Neural cell (in vitro differentiated cells): ENCODE measurements around the gene RNF144B. TPM values are rescaled to one million over a fixed set of nuclear protein-coding genes. Genes with fewer than 3 reads are reported as not detected.
"Not testable (repeated sequence)": the region's sequence is repeated elsewhere in the genome, so short reads cannot be mapped to it uniquely, and the experiment has no call there.

Experiments
- H2AFZ ChIP-seq: fragments of 200-600, 300-800 bp; sonication (generic), shearing (Covaris generic); 2 replicates; pipeline ENCODE4 v1.6.0; 2014; ENCODE audit warnings: low read depth, mild to moderate bottlenecking, antibody characterized with exemption, low read length, moderate library complexity
- H3F3A ChIP-seq: fragments of 200-600 bp; shearing (Covaris generic); 2 replicates; pipeline ENCODE4 v1.6.1; 2016; ENCODE audit warnings: mild to moderate bottlenecking, moderate library complexity, mixed read lengths, antibody characterized with exemption, low read length; ENCODE audit not compliant: insufficient read depth, poor library complexity, severe bottlenecking
- H3K27ac ChIP-seq: fragments of 200-600, 300-800 bp; sonication (generic), shearing (Covaris generic); 2 replicates; pipeline ENCODE4 v1.5.1; 2014; ENCODE audit warnings: mild to moderate bottlenecking, low read length, moderate library complexity
- H3K27me3 ChIP-seq: fragments of 300-800, 200-600 bp; sonication (generic), shearing (Covaris generic); 2 replicates; pipeline ENCODE4 v1.6.0; 2014; ENCODE audit warnings: mild to moderate bottlenecking, low read depth, low read length, moderate library complexity; ENCODE audit not compliant: insufficient read depth
- H3K36me3 ChIP-seq: fragments of 300-800, 200-600 bp; sonication (generic), shearing (Covaris generic); 2 replicates; pipeline ENCODE4 v1.5.1; 2014; ENCODE audit warnings: mild to moderate bottlenecking, antibody characterized with exemption, low read length, moderate library complexity; ENCODE audit not compliant: insufficient read depth
- H3K4me2 ChIP-seq: fragments of 300-800, 200-600 bp; sonication (generic), shearing (Covaris generic); 2 replicates; pipeline ENCODE4 v1.6.0; 2014; ENCODE audit warnings: mild to moderate bottlenecking, low read length
- H3K4me3 ChIP-seq: fragments of 300-800, 200-600 bp; sonication (generic), shearing (Covaris generic); 2 replicates; pipeline ENCODE4 v1.5.1; 2014; ENCODE audit warnings: mild to moderate bottlenecking, low read length, moderate library complexity
- H3K79me2 ChIP-seq: fragments of 200-600 bp; shearing (Covaris generic); replicated peaks from 2 replicates; pipeline ENCODE4 v1.6.0; 2014; ENCODE audit warnings: mild to moderate bottlenecking, low read length, moderate library complexity; ENCODE audit not compliant: insufficient read depth
- H3K9ac ChIP-seq: fragments of 300-800, 200-600 bp; sonication (generic), shearing (Covaris generic); 2 replicates; pipeline ENCODE4 v1.6.1; 2016; ENCODE audit warnings: mild to moderate bottlenecking, low read length, mixed read lengths
- H3K9me2 ChIP-seq: fragments of 200-600 bp; shearing (Covaris generic); 2 replicates; pipeline ENCODE4 v1.6.1; 2016; ENCODE audit warnings: mild to moderate bottlenecking, low read length, mixed read lengths; ENCODE audit not compliant: insufficient read depth
- H3K9me3 ChIP-seq: fragments of 200-600, 300-800 bp; sonication (generic), shearing (Covaris generic); 2 replicates; pipeline ENCODE4 v1.6.1; 2016; ENCODE audit warnings: mild to moderate bottlenecking, mixed run types, low read length, moderate library complexity, mixed read lengths
- H4K20me1 ChIP-seq: fragments of 200-600 bp; shearing (Covaris generic); 2 replicates; pipeline ENCODE4 v1.6.1; 2016; ENCODE audit warnings: mild to moderate bottlenecking, mixed run types; ENCODE audit not compliant: insufficient read depth
- EP300 ChIP-seq: fragments of 450-650 bp; conservative IDR thresholded peaks from 2 replicates; pipeline ENCODE4 v1.6.1; 2014; ENCODE audit warnings: antibody characterized with exemption, mild to moderate bottlenecking, moderate library complexity; ENCODE audit not compliant: poor library complexity, severe bottlenecking
- EZH2 ChIP-seq: fragments of 200-600, 300-800 bp; shearing (Covaris generic), sonication (generic); IDR thresholded peaks from 2 replicates; pipeline ENCODE4 v1.6.1; 2014; ENCODE audit warnings: antibody characterized with exemption, low read length, borderline replicate concordance, mild to moderate bottlenecking; ENCODE audit not compliant: insufficient read depth, poor library complexity, severe bottlenecking
- MXI1 ChIP-seq: fragments of 450-650 bp; conservative IDR thresholded peaks from 2 replicates; pipeline ENCODE4 v1.6.1; 2014; ENCODE audit warnings: antibody characterized with exemption, mild to moderate bottlenecking; ENCODE audit not compliant: poor library complexity, severe bottlenecking
- POLR2AphosphoS5 ChIP-seq: IDR thresholded peaks from 2 replicates; pipeline ENCODE4 v1.6.1; 2012
- RAD21 ChIP-seq: fragments of 450-650 bp; conservative IDR thresholded peaks from 2 replicates; pipeline ENCODE4 v1.6.1; 2014; ENCODE audit warnings: antibody characterized with exemption, mild to moderate bottlenecking, moderate library complexity
- REST ChIP-seq: IDR thresholded peaks from 2 replicates; pipeline ENCODE4 v1.6.1; 2012; ENCODE audit warnings: borderline replicate concordance
- SMC3 ChIP-seq: fragments of 450-650 bp; conservative IDR thresholded peaks from 2 replicates; pipeline ENCODE4 v1.6.1; 2014; ENCODE audit warnings: antibody characterized with exemption, mild to moderate bottlenecking, moderate library complexity; ENCODE audit not compliant: poor library complexity
- TAF1 ChIP-seq: IDR thresholded peaks from 2 replicates; pipeline ENCODE4 v1.6.1; 2012; ENCODE audit warnings: low read depth
- polyA plus RNA-seq: library from polyadenylated mRNA; depleted of rRNA; stranded (reverse); fragments of >200 nt; gene quantifications from 2 replicates; pipeline ENCODE4 v1.2.3, GENCODE V29; 2014
- TF ChIP-seq, protein P1 (sequence below): fragments of 450-650 bp; IDR thresholded peaks from 2 replicates; pipeline ENCODE4 v1.5.1; 2014; ENCODE audit warnings: antibody characterized with exemption, mild to moderate bottlenecking, moderate library complexity; ENCODE audit not compliant: poor library complexity, severe bottlenecking

The RNF144B gene
- polyA plus RNA-seq, 1 donor from 2014 or later = 0.15 TPM

DNA sequence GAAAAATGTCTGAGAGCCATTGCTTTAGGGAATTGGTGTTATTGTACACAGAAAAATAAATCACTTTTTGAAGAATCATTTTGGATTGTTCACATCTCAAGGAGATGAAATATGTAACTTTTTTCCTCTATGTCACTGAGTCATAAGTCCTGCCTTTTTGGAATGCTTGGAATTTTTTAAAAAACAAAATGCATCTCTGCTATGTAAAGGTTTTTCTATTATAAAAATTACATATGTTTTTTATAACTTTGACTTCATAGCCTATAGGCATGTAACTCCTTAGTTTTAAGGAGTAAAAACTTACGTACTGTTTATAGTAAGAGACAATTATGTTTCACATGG lies 8.7 kb downstream of the RNF144B start:
- no peak overlapping the region for H3K4me2 ChIP-seq

DNA sequence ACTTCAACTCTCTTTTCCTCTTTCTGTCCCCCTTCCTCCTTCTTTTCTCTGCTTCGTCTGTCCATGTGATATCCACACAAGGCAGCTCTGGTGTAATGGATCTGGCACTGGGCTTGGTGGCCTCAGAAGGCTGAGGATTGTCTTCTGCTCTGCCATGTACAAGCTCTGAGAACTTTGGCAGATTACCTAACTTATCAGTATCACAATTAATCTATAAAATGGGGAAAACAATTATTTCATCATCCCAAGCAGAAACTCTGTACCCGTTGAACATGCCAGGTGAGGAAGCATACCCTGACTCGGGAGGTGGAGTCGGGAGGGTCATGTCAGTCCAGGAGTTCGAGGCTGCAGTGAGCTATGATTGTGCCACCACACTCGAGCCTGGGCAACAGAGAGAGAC lies 10.6 kb downstream of the RNF144B start:
- no peaks in the 10 kb centered on the region for H3K9me2 ChIP-seq
- no peaks in the 10 kb centered on the region for H3K27me3 ChIP-seq
- H3K9me3 ChIP-seq = no peaks in the 10 kb centered on the region
- no peaks in the 10 kb centered on the region for H3K79me2 ChIP-seq
- no peaks in the 10 kb centered on the region for H3K36me3 ChIP-seq
- TF ChIP-seq REST (no peak), RAD21 (no peak), MXI1 (no peak), TAF1 (no peak), EP300 (no peak), EZH2 (no peak), SMC3 (no peak), POLR2AphosphoS5 (no peak)
- TF ChIP-seq, protein P1, sequence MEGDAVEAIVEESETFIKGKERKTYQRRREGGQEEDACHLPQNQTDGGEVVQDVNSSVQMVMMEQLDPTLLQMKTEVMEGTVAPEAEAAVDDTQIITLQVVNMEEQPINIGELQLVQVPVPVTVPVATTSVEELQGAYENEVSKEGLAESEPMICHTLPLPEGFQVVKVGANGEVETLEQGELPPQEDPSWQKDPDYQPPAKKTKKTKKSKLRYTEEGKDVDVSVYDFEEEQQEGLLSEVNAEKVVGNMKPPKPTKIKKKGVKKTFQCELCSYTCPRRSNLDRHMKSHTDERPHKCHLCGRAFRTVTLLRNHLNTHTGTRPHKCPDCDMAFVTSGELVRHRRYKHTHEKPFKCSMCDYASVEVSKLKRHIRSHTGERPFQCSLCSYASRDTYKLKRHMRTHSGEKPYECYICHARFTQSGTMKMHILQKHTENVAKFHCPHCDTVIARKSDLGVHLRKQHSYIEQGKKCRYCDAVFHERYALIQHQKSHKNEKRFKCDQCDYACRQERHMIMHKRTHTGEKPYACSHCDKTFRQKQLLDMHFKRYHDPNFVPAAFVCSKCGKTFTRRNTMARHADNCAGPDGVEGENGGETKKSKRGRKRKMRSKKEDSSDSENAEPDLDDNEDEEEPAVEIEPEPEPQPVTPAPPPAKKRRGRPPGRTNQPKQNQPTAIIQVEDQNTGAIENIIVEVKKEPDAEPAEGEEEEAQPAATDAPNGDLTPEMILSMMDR = no peak
- H3K9ac ChIP-seq = no peak overlapping the region
- no peak overlapping the region for H3K4me3 ChIP-seq
- H3K4me2 ChIP-seq = no peak overlapping the region
- H4K20me1 ChIP-seq = no peaks in the 10 kb centered on the region
- no peak overlapping the region for H3K27ac ChIP-seq
- no peak overlapping the region for H2AFZ ChIP-seq
- no peaks in the 10 kb centered on the region for H3F3A ChIP-seq

More for the DNA sequence above, 8.7 kb downstream of the RNF144B start:
- Histone ChIP-seq H4K20me1 (no peaks in the 10 kb centered on the region), H3K27me3 (no peaks in the 10 kb centered on the region), H3K27ac (no peak overlapping the region), H3K79me2 (no peaks in the 10 kb centered on the region), H3K4me3 (no peak overlapping the region), H3F3A (no peaks in the 10 kb centered on the region), H2AFZ (no peak overlapping the region), H3K9me2 (no peaks in the 10 kb centered on the region), H3K9ac (no peak overlapping the region), H3K9me3 (no peaks in the 10 kb centered on the region), H3K36me3 (no peaks in the 10 kb centered on the region)
- no peak for TF ChIP-seq REST
- TF ChIP-seq EZH2 = no peak

- H3K4me3 ChIP-seq, H4K20me1 ChIP-seq, H3K4me2 ChIP-seq, H3F3A ChIP-seq, H3K36me3 ChIP-seq, H3K27me3 ChIP-seq, H3K9me2 ChIP-seq, H3K9me3 ChIP-seq, H3K27ac ChIP-seq, H2AFZ ChIP-seq, H3K79me2 ChIP-seq, H3K9ac ChIP-seq: not testable (repeated sequence)
Measured at GRCh38 chr6:18398225-18398624, 11.1 kb downstream of the RNF144B start.
